ENCODE results near the gene IQCC. TPM values are rescaled to one million over a fixed set of nuclear protein-coding genes. Genes with fewer than 3 reads are reported as not detected.
A peak's percentile ranks its signal among the peaks of the same experiment; 100 is the strongest.

IQCC gene
- total RNA-seq, 2 experiments from 2014 or later, result 4.8 to 5.0 TPM

- H3K36me3 Mint-ChIP-seq (ENCODE audit: low read depth), result peaks cover 54% of the 10 kb centered on the region
- ChIA-PET CTCF (interaction anchor here (0.5 to 1.3 kb wide), 5 partner anchors 69 to 821 kb away, joined by 3 read pairs; partner anchors contain the start of gene MARCKSL1), POLR2A (interaction anchor here (0.7 kb wide), 1 partner anchor 60 kb away, joined by 5 read pairs; no protein-coding TSS in a partner anchor)
- no peaks in the 10 kb centered on the region for H3K9me3 Mint-ChIP-seq
- H3K4me1 Mint-ChIP-seq, result peaks cover 60% of the 10 kb centered on the region
- no peaks in the 10 kb centered on the region for H3K27me3 Mint-ChIP-seq
- DNase-seq, result no peak
- peak overlapping the region; percentile 92 for H3K4me3 Mint-ChIP-seq
- peak overlapping the region; percentile 62 for H3K27ac Mint-ChIP-seq
Observed at GRCh38 chr1:32181563-32181962, 23.9 kb upstream of the IQCC start.

DNA sequence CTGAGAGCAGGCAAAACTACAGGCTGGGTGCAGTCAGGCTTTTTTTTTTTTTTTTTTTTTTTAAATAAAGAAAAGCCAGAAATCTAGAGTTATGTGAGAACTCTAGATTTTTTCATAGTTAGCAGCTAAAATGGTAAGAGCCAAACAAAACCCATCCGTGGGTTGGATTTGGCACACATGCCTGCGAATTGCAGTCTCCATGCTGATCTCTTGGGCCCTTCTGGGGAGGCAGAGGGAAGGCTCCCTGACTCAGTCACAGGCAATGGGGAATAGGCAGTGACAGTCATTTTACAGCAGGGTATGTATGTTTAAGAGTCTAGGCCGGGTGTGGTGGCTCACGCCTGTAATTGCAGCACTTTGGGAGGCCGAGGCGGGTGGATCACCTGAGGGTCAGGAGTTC is 23.4 kb upstream of the IQCC start:
- peaks cover 61% of the 10 kb centered on the region for H3K4me1 Mint-ChIP-seq
- peak overlapping the region; percentile 48 for H3K4me3 Mint-ChIP-seq
- H3K36me3 Mint-ChIP-seq (ENCODE audit: low read depth), result peaks cover 54% of the 10 kb centered on the region
- no peaks in the 10 kb centered on the region for H3K9me3 Mint-ChIP-seq
- no peak overlapping the region for H3K27ac Mint-ChIP-seq
- CTCF ChIA-PET, result interaction anchor here (0.5 to 0.8 kb wide), 4 partner anchors 58 to 820 kb away, joined by 3 read pairs; partner anchors contain the start of gene MARCKSL1
- H3K27me3 Mint-ChIP-seq, result no peaks in the 10 kb centered on the region
- no peak for DNase-seq
- POLR2A ChIA-PET, result interaction anchor here (0.7 kb wide), 2 partner anchors 13 to 61 kb away, joined by 5 to 9 read pairs; no protein-coding TSS in a partner anchor

- CTCF ChIA-PET, result interaction anchor here (1.0 to 1.8 kb wide), 3 partner anchors 13 to 38 kb away, joined by 3 to 12 read pairs (median 5); partner anchors contain the start of gene IQCC
- H3K27ac Mint-ChIP-seq, result peak overlapping the region; percentile 33
- no peak for DNase-seq
- peaks cover 59% of the 10 kb centered on the region for H3K4me1 Mint-ChIP-seq
- H3K36me3 Mint-ChIP-seq (ENCODE audit: low read depth), result peaks cover 71% of the 10 kb centered on the region
- no peak overlapping the region for H3K4me3 Mint-ChIP-seq
- no peaks in the 10 kb centered on the region for H3K27me3 Mint-ChIP-seq
- no peaks in the 10 kb centered on the region for H3K9me3 Mint-ChIP-seq
- POLR2A ChIA-PET, result no interaction called here
Observed at GRCh38 chr1:32184650-32185049, 20.8 kb upstream of the IQCC start.

DNA sequence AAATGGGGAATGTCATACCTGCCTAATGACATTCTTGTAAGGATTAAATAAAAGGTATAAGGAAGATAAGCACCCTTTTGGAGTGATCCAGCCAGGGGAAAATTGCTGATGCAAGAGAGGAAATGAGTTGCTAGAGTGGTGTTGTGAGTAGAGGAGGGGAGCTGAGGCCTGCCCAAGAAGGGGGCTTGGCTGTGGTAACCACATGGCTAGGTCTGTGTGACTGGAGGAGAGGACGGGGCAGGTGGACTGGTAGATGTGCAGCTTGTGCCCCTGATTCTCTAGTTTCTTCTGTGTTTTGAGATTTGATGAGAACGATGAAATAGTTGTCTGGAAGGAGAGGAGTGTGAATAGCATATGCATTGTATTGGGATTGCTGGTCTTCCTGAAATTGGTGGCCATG is 19.4 kb upstream of the IQCC start:
- Mint-ChIP-seq H3K27me3 (no peaks in the 10 kb centered on the region), H3K27ac (peak overlapping the region; percentile 86), H3K4me1 (peaks cover 52% of the 10 kb centered on the region), H3K9me3 (no peaks in the 10 kb centered on the region), H3K4me3 (no peak overlapping the region), H3K36me3 (ENCODE audit: low read depth) (peaks cover 71% of the 10 kb centered on the region)
- ChIA-PET CTCF (interaction anchor here (0.7 to 3.2 kb wide), 3 partner anchors 11 to 37 kb away, joined by 3 to 9 read pairs (median 5); no protein-coding TSS in a partner anchor), POLR2A (no interaction called here)
- DNase-seq, result no peak

DNA sequence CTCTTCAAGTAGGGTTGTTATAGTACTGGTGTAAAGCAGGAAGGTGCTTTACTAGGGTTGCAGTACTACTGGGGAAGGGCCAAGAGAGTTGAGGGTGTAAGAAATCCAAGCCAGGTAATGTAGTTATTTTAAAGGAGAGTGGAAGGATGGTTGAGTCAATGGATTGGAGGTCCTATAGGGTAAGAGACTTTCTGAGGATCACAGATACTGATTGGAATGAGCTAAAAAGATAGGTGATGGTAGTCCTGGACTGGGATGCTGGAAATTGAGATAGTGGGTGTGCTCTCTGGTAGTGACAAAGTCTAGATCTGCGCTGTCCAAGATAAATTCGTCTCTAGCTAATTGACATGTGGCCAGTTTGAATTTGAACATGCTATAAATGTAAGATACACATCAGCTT is 19.0 kb upstream of the IQCC start:
- peaks cover 49% of the 10 kb centered on the region for H3K4me1 Mint-ChIP-seq
- peak overlapping the region; percentile 86 for H3K27ac Mint-ChIP-seq
- no peak for DNase-seq
- H3K27me3 Mint-ChIP-seq, result no peaks in the 10 kb centered on the region
- no peak overlapping the region for H3K4me3 Mint-ChIP-seq
- POLR2A ChIA-PET, result no interaction called here
- no peaks in the 10 kb centered on the region for H3K9me3 Mint-ChIP-seq
- CTCF ChIA-PET, result interaction anchor here (0.7 to 3.2 kb wide), 2 partner anchors 11 to 16 kb away, joined by 3 to 9 read pairs; no protein-coding TSS in a partner anchor
- peaks cover 71% of the 10 kb centered on the region for H3K36me3 Mint-ChIP-seq (ENCODE audit: low read depth)

DNA sequence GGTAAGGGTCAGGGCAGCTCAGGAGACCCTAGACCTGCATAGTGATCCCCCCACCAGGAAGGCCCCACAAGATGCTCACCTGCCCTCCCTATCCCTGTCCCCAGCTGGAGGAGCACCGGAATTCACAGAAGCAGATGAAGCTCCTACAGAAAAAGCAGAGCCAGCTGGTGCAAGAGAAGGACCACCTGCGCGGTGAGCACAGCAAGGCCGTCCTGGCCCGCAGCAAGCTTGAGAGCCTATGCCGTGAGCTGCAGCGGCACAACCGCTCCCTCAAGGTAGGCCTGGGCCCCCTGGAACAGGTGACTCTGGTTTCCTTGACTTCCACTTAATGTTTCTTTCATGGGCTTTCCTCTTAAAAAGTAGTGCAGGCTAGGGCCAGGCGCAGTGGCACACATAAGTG is 17.6 kb upstream of the IQCC start:
- CTCF ChIA-PET, result interaction anchor here (3.2 kb wide), 1 partner anchor 9 kb away, joined by 9 read pairs; no protein-coding TSS in a partner anchor
- Mint-ChIP-seq H3K4me1 (peaks cover 39% of the 10 kb centered on the region), H3K27me3 (no peaks in the 10 kb centered on the region), H3K4me3 (no peak overlapping the region), H3K27ac (no peak overlapping the region), H3K36me3 (ENCODE audit: low read depth) (peaks cover 70% of the 10 kb centered on the region), H3K9me3 (no peaks in the 10 kb centered on the region)
- POLR2A ChIA-PET, result no interaction called here
- no peak for DNase-seq

DNA sequence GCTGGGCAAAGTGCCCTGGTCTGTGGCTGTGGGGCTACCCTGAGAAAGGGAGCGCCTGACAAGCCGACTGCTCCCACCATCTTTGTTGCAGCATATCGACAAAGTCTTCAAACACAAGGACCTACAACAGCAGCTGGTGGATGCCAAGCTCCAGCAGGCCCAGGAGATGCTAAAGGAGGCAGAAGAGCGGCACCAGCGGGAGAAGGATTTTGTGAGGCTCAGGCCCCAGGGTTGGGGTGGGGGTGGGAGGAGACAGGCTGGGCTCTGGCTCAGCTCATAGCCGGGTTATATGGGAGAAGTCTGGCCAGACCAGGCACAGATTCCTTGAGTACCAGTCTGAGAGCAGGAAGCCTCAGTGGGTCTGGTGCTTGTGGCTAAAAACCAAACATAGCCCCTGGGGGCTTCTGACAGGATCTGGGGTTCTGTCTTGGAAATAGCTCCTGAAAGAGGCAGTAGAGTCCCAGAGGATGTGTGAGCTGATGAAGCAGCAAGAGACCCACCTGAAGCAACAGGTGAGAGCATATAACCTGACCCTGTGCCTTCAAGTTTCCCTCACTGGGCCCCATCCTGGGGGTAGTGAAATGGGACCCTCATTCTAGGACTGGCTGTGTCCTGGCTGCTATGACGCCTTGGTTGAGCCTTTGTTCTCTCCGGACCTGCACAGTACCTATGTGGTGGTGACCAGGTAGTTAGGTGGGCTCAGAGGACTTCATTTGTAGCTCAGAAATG is 13.1 kb upstream of the IQCC start:
- Mint-ChIP-seq H3K36me3 (ENCODE audit: low read depth) (peaks cover 88% of the 10 kb centered on the region), H3K27me3 (no peaks in the 10 kb centered on the region), H3K27ac (no peak overlapping the region), H3K4me1 (peaks cover 54% of the 10 kb centered on the region), H3K9me3 (no peaks in the 10 kb centered on the region), H3K4me3 (no peak overlapping the region)
- CTCF ChIA-PET, result interaction anchor here (0.6 to 1.1 kb wide), 4 partner anchors 12 to 56 kb away, joined by 3 read pairs; no protein-coding TSS in a partner anchor
- no peak for DNase-seq
- POLR2A ChIA-PET, result interaction anchor here (0.6 kb wide), 1 partner anchor 81 kb away, joined by 3 read pairs; no protein-coding TSS in a partner anchor

GRCh38 chr1:32194984-32195383 is 10.5 kb upstream of the IQCC start:
- H3K36me3 Mint-ChIP-seq (ENCODE audit: low read depth), result peaks cover 78% of the 10 kb centered on the region
- POLR2A ChIA-PET, result interaction anchor here (0.6 kb wide), 1 partner anchor 13 kb away, joined by 9 read pairs; no protein-coding TSS in a partner anchor
- peak overlapping the region; percentile 46 for H3K27ac Mint-ChIP-seq
- no peaks in the 10 kb centered on the region for H3K27me3 Mint-ChIP-seq
- H3K9me3 Mint-ChIP-seq, result no peaks in the 10 kb centered on the region
- H3K4me3 Mint-ChIP-seq, result no peak overlapping the region
- CTCF ChIA-PET, result interaction anchor here (0.8 kb wide), 1 partner anchor 15 kb away, joined by 3 read pairs; the partner anchor contains the start of gene TXLNA
- no peak for DNase-seq
- H3K4me1 Mint-ChIP-seq, result peaks cover 71% of the 10 kb centered on the region

DNA sequence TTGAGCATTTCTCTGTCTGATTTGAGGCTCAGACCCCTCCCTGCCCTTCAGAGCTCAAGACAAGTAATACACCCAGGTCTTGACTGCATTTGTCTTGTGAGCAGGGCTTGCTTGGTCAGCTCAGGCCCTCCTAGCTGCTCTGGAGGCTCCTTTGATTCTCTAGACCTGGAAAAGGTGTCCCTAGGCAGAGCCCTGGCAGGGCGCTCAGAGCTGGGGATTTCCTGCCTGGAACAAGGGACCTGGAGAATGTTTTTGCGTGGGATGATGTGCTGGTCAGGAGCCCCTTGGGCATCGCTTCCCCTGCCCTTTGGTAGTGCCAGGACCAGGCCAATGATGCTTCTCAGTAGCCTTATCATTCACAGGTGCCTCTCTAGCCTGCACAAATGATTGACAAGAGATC is 9.9 kb upstream of the IQCC start:
- CTCF ChIA-PET, result interaction anchor here (0.5 to 0.8 kb wide), 2 partner anchors 15 to 374 kb away, joined by 3 read pairs; partner anchors contain the start of gene TXLNA
- Mint-ChIP-seq H3K4me3 (peak overlapping the region; percentile 60), H3K27me3 (no peaks in the 10 kb centered on the region), H3K9me3 (no peaks in the 10 kb centered on the region), H3K4me1 (peaks cover 76% of the 10 kb centered on the region), H3K36me3 (ENCODE audit: low read depth) (peaks cover 73% of the 10 kb centered on the region), H3K27ac (peak overlapping the region; percentile 46)
- POLR2A ChIA-PET, result no interaction called here
- no peak for DNase-seq

- Mint-ChIP-seq H3K27ac (peak overlapping the region; percentile 78), H3K36me3 (ENCODE audit: low read depth) (peaks cover 69% of the 10 kb centered on the region), H3K4me3 (peak overlapping the region; percentile 60), H3K27me3 (no peaks in the 10 kb centered on the region), H3K4me1 (peaks cover 76% of the 10 kb centered on the region), H3K9me3 (no peaks in the 10 kb centered on the region)
- ChIA-PET POLR2A (no interaction called here), CTCF (interaction anchor here (0.5 to 2.5 kb wide), 7 partner anchors 9 to 375 kb away, joined by 3 to 12 read pairs (median 4); partner anchors contain the start of genes IQCC and TXLNA)
- DNase-seq, result peak; percentile 55
Observed at GRCh38 chr1:32195972-32196823, 9.3 kb upstream of the IQCC start.

DNA sequence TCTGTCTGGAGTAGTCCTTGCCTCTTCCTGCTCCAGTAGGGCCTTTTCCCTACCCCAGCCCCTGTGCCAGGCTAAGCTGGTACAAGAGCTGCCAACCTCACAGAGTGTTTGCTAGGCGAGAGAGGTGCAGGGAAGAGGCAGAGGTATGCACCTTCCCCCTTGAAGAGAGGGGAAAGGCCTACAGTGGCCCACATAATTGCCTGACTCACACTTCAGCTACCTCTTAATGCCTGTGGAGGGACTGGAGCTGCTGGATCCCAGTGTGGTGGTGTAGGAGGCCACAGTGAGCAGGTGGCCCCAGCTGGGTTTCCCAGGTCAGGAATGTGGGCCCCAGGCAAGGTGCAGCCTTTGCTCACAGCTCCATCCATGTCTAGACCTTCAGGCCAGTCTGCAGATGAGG is 8.4 kb upstream of the IQCC start:
- peaks cover 65% of the 10 kb centered on the region for H3K36me3 Mint-ChIP-seq (ENCODE audit: low read depth)
- H3K4me3 Mint-ChIP-seq, result no peak overlapping the region
- no peaks in the 10 kb centered on the region for H3K27me3 Mint-ChIP-seq
- POLR2A ChIA-PET, result interaction anchor here (0.6 kb wide), 2 partner anchors 14 to 201 kb away, joined by 5 read pairs; no protein-coding TSS in a partner anchor
- no peak for DNase-seq
- no peak overlapping the region for H3K27ac Mint-ChIP-seq
- CTCF ChIA-PET, result interaction anchor here (0.6 to 2.5 kb wide), 7 partner anchors 9 to 161 kb away, joined by 3 to 12 read pairs (median 9); partner anchors contain the start of genes FAM167B, IQCC and TXLNA
- no peaks in the 10 kb centered on the region for H3K9me3 Mint-ChIP-seq
- peaks cover 81% of the 10 kb centered on the region for H3K4me1 Mint-ChIP-seq

DNA sequence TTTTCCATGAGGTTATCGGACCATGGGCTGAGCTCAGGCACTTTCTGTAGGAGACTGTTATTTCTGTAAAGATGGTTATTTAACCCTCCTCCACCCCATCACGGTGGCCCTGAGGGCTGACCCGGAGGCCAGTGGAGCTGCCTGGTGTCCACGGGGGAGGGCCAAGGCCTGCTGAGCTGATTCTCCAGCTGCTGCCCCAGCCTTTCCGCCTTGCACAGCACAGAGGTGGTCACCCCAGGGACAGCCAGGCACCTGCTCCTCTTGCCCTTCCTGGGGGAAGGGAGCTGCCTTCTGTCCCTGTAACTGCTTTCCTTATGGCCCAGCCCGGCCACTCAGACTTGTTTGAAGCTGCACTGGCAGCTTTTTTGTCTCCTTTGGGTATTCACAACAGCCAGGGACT is 7.6 kb upstream of the IQCC start:
- Mint-ChIP-seq H3K27me3 (no peaks in the 10 kb centered on the region), H3K4me3 (no peak overlapping the region), H3K9me3 (no peaks in the 10 kb centered on the region), H3K4me1 (peaks cover 86% of the 10 kb centered on the region), H3K27ac (no peak overlapping the region), H3K36me3 (ENCODE audit: low read depth) (peaks cover 61% of the 10 kb centered on the region)
- DNase-seq, result no peak
- ChIA-PET CTCF (interaction anchor here (0.6 to 2.5 kb wide), 7 partner anchors 10 to 162 kb away, joined by 3 to 12 read pairs (median 9); partner anchors contain the start of genes FAM167B and TXLNA), POLR2A (interaction anchor here (0.6 kb wide), 3 partner anchors 15 to 200 kb away, joined by 3 to 5 read pairs (median 5); no protein-coding TSS in a partner anchor)
